H1 (cell line): ENCODE results near the gene GPR85. TPM values are rescaled to one million over a fixed set of nuclear protein-coding genes. Genes with fewer than 3 reads are reported as not detected.

Experiments
- BRCA1 ChIP-seq: IDR thresholded peaks from 2 replicates; pipeline ENCODE4 v1.6.1; 2012; ENCODE audit warnings: low read depth, low read length, improper control_type of control experiment
- CREB1 ChIP-seq: IDR thresholded peaks from 2 replicates; pipeline ENCODE4 v1.6.1; 2012; ENCODE audit warnings: inconsistent platforms
- HDAC2 ChIP-seq, 2 experiments: fragments of 300-600 bp in 1 of 2; sonication (generic) in 1 of 2; IDR thresholded peaks; 2 replicates each; pipeline ENCODE4 v1.6.1; 2011 to 2012; ENCODE audit warnings: low read depth in 2 of 2, low read length in 2 of 2, mild to moderate bottlenecking in 2 of 2, moderate library complexity in 2 of 2, borderline replicate concordance in 1 of 2, inconsistent platforms in 1 of 2
- JUN ChIP-seq: IDR thresholded peaks from 2 replicates; pipeline ENCODE4 v1.6.1; 2011; ENCODE audit warnings: low read depth, mild to moderate bottlenecking, improper control_type of control experiment, low read length
- KDM4A ChIP-seq: IDR thresholded peaks from one replicate; pipeline ENCODE4 v1.7.1; 2012; ENCODE audit warnings: low read depth, mild to moderate bottlenecking, moderate library complexity, low read length, inconsistent platforms; ENCODE audit not compliant: severe bottlenecking
- SAP30 ChIP-seq: fragments of 300-600 bp; sonication (generic); IDR thresholded peaks from 2 replicates; pipeline ENCODE4 v1.7.1; 2012; ENCODE audit warnings: low read length, moderate library complexity, mild to moderate bottlenecking, inconsistent platforms; ENCODE audit not compliant: insufficient read depth, insufficient replicate concordance
- SP1 ChIP-seq: IDR thresholded peaks from 2 replicates; pipeline ENCODE4 v1.6.1; 2011; ENCODE audit warnings: low read depth, low read length
- polyA plus RNA-seq, 7 experiments: library from polyadenylated mRNA; depleted of rRNA in 3 of 7; stranded (reverse) in 5 of 7; unstranded in 2 of 7; fragments of >200 nt in 5 of 7; fragments of 200-250 nt in 2 of 7; gene quantifications; 1 replicate in 5 of 7; 2 replicates in 1 of 7; 4 replicates in 1 of 7; pipeline versions ENCODE4 v1.2.1 to v1.2.3, GENCODE V29; 2011 to 2013; ENCODE audit warnings: missing spikeins in 2 of 7, mixed read lengths in 2 of 7
- total RNA-seq: library from RNA; stranded (reverse); fragmentation: NEBNext Ultra II Directional; extraction: Animal tissue kit (Norgen Biotek cat#: 25700); gene quantifications from 2 replicates; pipeline ENCODE4 v1.2.1, GENCODE V29; 2021

GPR85 gene
- total and polyA plus RNA-seq, 2 of the 8 experiments (the other 6 are each of a cell fraction or from before 2014, with no cell fraction given): 0.11 to 0.20 TPM

DNA sequence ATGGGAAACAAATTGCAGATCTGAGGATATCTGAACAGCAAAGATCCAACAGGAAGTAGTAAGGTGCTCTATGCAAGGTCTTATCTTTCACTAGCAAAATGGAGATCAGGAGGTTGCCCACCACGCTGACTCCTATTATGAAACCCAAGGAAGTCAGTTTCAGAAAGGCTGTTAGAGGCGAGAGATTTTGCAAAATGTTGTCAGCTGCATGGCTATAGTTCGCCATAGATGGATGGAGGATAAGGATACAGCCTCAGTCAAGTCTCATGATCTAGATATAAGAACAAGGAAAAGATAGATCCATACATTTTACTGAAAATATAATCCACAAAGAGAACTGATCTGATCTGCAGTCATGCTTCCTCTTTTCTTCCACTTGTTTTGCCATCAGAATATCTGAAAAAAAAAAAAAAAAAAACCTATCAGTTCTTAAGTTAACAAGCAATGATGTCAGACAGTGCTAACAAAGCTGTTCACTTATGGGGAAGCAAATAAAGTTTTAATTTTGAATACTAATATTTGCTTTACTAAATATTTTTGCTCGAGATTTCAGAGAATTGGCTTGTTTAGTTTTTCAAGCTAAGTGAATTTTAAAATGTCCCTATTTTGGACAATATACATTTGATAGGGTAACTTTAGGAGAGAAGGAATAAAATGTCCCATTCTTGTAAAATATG lies 2.0 kb downstream of the GPR85 start (continued):
- TF ChIP-seq SAP30 (no peak), JUN (no peak), SP1 (no peak), BRCA1 (no peak), KDM4A (no peak), CREB1 (no peak), HDAC2 (IDR thresholded peaks at IDR 0.05; ENCODE audit: borderline replicate concordance in 1 of 2, low read depth in 2 of 2, low read length in 2 of 2) (no peak)
